Transverse colon (tissue), 4 donors: ENCODE measurements around the gene CHMP3. TPM values are rescaled to one million over a fixed set of nuclear protein-coding genes. Genes with fewer than 3 reads are reported as not detected.

Experiments
- DNase-seq: peaks from one replicate; pipeline ENCODE4 v3.0.0-alpha.2; 2019
- H3K27ac ChIP-seq, 4 donors: fragments of 200-600 bp; sonication (generic); 2 replicates each; pipeline ENCODE4 v1.5.1; 2016 to 2018; ENCODE audit warnings: inconsistent platforms in 4 of 4
- H3K27me3 ChIP-seq: fragments of 200-600 bp; sonication (generic); 2 replicates; pipeline ENCODE4 v1.5.1; 2017; ENCODE audit warnings: inconsistent platforms
- H3K36me3 ChIP-seq, 4 donors: fragments of 200-600 bp; sonication (generic); 2 replicates each; pipeline ENCODE4 v1.5.1; 2017 to 2019; ENCODE audit warnings: inconsistent platforms in 4 of 4
- H3K4me1 ChIP-seq, 4 donors: fragments of 200-600 bp; sonication (generic); 2 replicates each; pipeline ENCODE4 v1.5.1; 2017 to 2020; ENCODE audit warnings: inconsistent platforms in 4 of 4
- H3K4me3 ChIP-seq, 4 donors: fragments of 200-600 bp; sonication (generic); 1 replicate in 1 of 4; 2 replicates in 3 of 4; pipeline versions ENCODE4 v1.5.1 to v1.6.1; 2017 to 2019; ENCODE audit warnings: inconsistent platforms in 4 of 4
- H3K9me3 ChIP-seq, 2 donors: fragments of 200-600 bp; sonication (generic); 2 replicates each; pipeline ENCODE4 v1.5.1; 2017 to 2019; ENCODE audit warnings: inconsistent platforms in 2 of 2
- EP300 ChIP-seq: sonication (generic); formaldehyde crosslinking; IDR thresholded peaks from one replicate; pipeline ENCODE4 v1.6.1; 2017; ENCODE audit warnings: antibody characterized with exemption, low read depth
- POLR2A ChIP-seq: fragments of 450-650 bp; IDR thresholded peaks from one replicate; pipeline ENCODE4 v1.6.1; 2016; ENCODE audit warnings: antibody characterized with exemption, mild to moderate bottlenecking, moderate library complexity
- POLR2AphosphoS5 ChIP-seq, 3 donors: sonication (generic); formaldehyde crosslinking; IDR thresholded peaks; one replicate each; pipeline ENCODE4 v1.6.1; 2016; ENCODE audit warnings: antibody characterized with exemption in 3 of 3
- WGBS, 2 donors: methylation state at CpG; one replicate each; pipeline ENCODE4 v1.1.5; 2018; ENCODE audit warnings: low coverage in 1 of 2; 5-methylcytosine and 5-hydroxymethylcytosine counted together
- in situ Hi-C, 4 donors: fragments of 200-750 bp; cut with MboI; loops; one replicate each; pipeline versions ENCODE4 v1.15.0 to v1.15.1; 2017; ENCODE audit warnings: low sequenced_read_pairs in 3 of 4, low pct_ligation_motif_present in 1 of 4, low pct_unique_long_range_greater_than_20kb in 1 of 4
- intact Hi-C: fragments of 100-400 bp; cut with DNase I; formaldehyde crosslinking; loops from one replicate; pipeline ENCODE4 v1.15.1; 2023; ENCODE audit warnings: low total_unique reads
- total RNA-seq, 4 donors: library from RNA; depleted of rRNA; stranded (reverse); fragments of >200 nt; gene quantifications; one replicate each; pipeline ENCODE4 v1.1.0, GENCODE V29; 2016
- TF ChIP-seq, protein P1 (sequence below), 5 experiments: fragments of 200-600 bp in 3 of 5; fragments of 450-650 bp in 2 of 5; sonication (generic) in 3 of 5; IDR thresholded peaks; 1 replicate in 2 of 5; 2 replicates in 3 of 5; pipeline ENCODE4 v1.5.1; 2016 to 2017; ENCODE audit warnings: antibody characterized with exemption in 5 of 5, inconsistent platforms in 3 of 5, mild to moderate bottlenecking in 2 of 5, moderate library complexity in 1 of 5

CHMP3 gene
- total RNA-seq, 4 donors from 2014 or later: 83.8 to 200 (median 101) TPM

DNA sequence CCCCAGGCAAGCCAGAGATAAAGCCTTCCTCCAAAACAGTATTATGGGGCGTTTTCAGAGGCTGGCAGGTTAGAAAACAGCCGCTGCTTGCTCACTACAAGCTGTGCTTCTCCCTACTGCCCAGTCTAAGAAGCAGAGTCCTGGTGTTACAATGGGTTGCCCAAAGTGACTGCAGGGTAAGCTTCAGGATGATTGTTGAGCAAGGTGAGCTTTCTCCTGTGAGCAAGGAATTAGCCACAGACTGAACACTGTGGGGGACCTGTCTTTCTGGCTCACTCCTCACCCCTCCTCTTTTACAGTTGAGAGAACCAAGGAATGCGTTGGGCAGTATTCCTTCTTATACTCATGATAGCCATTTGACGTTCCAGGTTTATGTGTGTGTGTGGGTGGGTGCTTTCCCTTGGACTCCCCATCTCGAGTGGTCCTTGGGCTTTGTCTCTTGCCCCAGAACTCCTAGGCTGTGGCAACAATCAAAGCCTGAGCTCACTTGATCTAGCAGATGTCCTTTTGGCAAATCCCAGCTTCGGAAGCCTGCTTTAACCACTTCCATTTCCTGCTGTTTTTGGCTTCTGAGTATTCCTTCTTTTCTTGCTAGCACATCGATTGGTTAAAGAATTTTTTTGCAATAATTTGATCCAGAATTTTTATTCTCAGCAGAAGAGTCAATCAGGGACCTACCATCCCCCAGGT lies 74.5 kb downstream of the CHMP3 start:
- intact Hi-C loops (no loop called here), in situ Hi-C loops (no loop called here)
- DNase-seq: no peak
- no peaks in the 10 kb centered on the region for H3K9me3 ChIP-seq
- WGBS, 2 donors: 92 to 97% methylated on average over 3 to 7 of the region's 7 CpGs
- H3K4me3 ChIP-seq: no peak overlapping the region
- no peak overlapping the region for H3K27ac ChIP-seq
- TF ChIP-seq POLR2AphosphoS5 (IDR thresholded peaks at IDR 0.05) (no peak), EP300 (no peak), POLR2A (no peak)
- TF ChIP-seq, protein P1, sequence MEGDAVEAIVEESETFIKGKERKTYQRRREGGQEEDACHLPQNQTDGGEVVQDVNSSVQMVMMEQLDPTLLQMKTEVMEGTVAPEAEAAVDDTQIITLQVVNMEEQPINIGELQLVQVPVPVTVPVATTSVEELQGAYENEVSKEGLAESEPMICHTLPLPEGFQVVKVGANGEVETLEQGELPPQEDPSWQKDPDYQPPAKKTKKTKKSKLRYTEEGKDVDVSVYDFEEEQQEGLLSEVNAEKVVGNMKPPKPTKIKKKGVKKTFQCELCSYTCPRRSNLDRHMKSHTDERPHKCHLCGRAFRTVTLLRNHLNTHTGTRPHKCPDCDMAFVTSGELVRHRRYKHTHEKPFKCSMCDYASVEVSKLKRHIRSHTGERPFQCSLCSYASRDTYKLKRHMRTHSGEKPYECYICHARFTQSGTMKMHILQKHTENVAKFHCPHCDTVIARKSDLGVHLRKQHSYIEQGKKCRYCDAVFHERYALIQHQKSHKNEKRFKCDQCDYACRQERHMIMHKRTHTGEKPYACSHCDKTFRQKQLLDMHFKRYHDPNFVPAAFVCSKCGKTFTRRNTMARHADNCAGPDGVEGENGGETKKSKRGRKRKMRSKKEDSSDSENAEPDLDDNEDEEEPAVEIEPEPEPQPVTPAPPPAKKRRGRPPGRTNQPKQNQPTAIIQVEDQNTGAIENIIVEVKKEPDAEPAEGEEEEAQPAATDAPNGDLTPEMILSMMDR (IDR thresholded peaks at IDR 0.05): no peak
- H3K36me3 ChIP-seq: peaks cover 0 to 80% (median 38%) of the 10 kb centered on the region in 4 donors
- H3K27me3 ChIP-seq: no peaks in the 10 kb centered on the region
- H3K4me1 ChIP-seq: peaks cover 4 to 18% (median 7%) of the 10 kb centered on the region in 4 donors

DNA sequence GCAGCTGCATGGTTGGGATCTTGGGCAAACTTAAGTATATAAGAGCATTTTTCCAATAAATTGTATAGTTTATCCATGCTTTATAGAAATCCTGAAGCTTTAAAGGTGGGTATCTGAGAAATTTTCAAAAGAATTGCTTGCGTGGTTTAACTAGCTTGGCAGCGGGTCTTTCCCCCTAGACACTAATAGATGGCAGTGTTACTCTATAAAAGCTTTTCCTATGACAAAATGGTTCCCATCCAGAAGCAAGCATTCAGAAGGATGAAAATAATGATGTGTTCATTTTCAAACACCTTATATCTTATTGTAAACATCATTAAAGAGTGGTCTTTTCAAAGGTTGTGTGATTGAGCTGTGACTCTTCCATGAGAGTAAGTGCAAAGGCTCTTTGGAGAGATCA lies 76.2 kb downstream of the CHMP3 start:
- in situ Hi-C loops: no loop called here
- Histone ChIP-seq H3K9me3 (no peaks in the 10 kb centered on the region), H3K27ac (no peak overlapping the region)

DNA sequence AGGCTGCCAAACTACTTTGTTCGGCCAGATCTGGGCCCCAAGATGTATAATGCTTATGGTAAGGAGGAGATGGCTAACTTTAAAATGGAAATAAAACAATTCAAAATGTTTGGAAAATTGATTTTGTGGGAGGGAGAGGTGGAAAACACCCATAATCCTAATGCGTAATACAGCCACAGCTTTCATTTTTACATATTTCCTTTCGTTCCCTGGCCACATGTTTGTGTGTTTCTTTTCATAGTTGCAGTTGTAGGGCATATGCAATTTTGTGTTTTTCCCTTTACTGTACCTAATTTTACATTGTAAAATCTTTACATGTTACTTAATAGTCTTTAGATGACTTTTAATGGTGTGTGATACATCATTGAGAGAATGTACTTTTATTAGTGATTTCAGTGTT lies 77.4 kb downstream of the CHMP3 start:
- TF ChIP-seq, protein P1 (IDR thresholded peaks at IDR 0.05): no peak
- peaks cover 0 to 87% (median 43%) of the 10 kb centered on the region in 4 donors for H3K36me3 ChIP-seq
- intact Hi-C loops: no loop called here
- H3K9me3 ChIP-seq: no peaks in the 10 kb centered on the region
- no peak for DNase-seq
- in situ Hi-C loops: no loop called here
- no peak overlapping the region for H3K4me3 ChIP-seq
- H3K27me3 ChIP-seq: no peaks in the 10 kb centered on the region
- H3K27ac ChIP-seq: no peak overlapping the region
- 86 to 87% methylated on average over 3 of the region's 3 CpGs for whole genome bisulfite sequencing, 2 donors
- H3K4me1 ChIP-seq: peaks cover 0 to 10% (median 0%) of the 10 kb centered on the region in 4 donors

More for the DNA sequence above, 76.2 kb downstream of the CHMP3 start:
- intact Hi-C loops: no loop called here
- Histone ChIP-seq H3K4me3 (no peak overlapping the region), H3K36me3 (peaks cover 0 to 83% (median 39%) of the 10 kb centered on the region in 4 donors), H3K4me1 (peaks cover 0 to 10% (median 6%) of the 10 kb centered on the region in 4 donors), H3K27me3 (no peaks in the 10 kb centered on the region)
- TF ChIP-seq, protein P1 (IDR thresholded peaks at IDR 0.05): no peak
- no peak for TF ChIP-seq POLR2AphosphoS5 (IDR thresholded peaks at IDR 0.05)
- TF ChIP-seq POLR2A: no peak
- no peak for TF ChIP-seq EP300
- 95 to 100% methylated on average over 2 of the region's 2 CpGs for WGBS, 2 donors
- DNase-seq: no peak

DNA sequence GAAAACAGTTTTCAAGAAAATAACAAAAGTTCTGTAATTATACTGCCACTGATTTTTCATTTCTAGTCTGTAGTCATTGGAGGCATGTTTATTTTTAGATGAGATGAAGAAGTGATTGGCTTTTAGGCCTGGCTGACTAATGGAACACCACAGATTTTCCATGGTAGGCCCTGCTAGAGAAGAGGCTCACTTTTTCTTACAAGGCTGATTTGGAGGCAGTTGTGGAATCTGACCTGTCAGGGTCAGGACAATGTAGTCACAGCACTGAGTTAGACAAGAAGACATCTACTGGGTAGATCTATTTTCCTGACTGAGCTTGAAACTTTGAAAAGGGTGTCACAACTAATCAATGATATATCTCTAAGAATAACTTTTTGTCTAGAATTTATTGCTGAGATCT lies 78.1 kb downstream of the CHMP3 start:
- H3K36me3 ChIP-seq: peaks cover 0 to 89% (median 44%) of the 10 kb centered on the region in 4 donors

More for the DNA sequence above, 78.1 kb downstream of the CHMP3 start:
- TF ChIP-seq POLR2AphosphoS5 (IDR thresholded peaks at IDR 0.05) (no peak), POLR2A (no peak), EP300 (no peak)
- TF ChIP-seq, protein P1 (IDR thresholded peaks at IDR 0.05): no peak
- DNase-seq: no peak
- Histone ChIP-seq H3K27me3 (no peaks in the 10 kb centered on the region), H3K27ac (no peak overlapping the region), H3K9me3 (no peaks in the 10 kb centered on the region), H3K4me1 (peaks cover 0 to 10% (median 2%) of the 10 kb centered on the region in 4 donors), H3K4me3 (no peak overlapping the region)
- intact Hi-C loops (no loop called here), in situ Hi-C loops (no loop called here)
